ENCODE data around the gene WNT16. TPM values are rescaled to one million over a fixed set of nuclear protein-coding genes. Genes with fewer than 3 reads are reported as not detected.

Gene WNT16
- total RNA-seq, 1 experiment from 2014 or later = 0.39 TPM

DNA sequence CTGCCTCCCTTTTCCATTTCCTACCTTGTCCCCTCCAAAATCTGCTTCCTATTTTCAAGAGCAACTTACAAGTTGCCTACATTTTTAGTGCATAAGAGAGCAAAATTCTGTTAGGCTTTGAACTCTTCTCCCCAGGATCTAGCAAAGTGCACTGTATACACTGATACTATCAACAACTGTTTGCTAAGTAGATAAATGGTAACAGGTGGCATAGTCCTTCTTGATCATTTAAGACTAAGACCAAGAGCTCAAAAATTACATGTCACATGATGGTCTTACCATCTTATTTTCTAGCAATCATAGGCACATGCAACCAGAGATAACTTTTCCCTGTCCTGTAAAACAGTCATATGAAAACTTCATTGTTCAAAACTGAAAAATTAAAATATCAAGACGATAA, 51.1 kb downstream of the WNT16 start:
- intact Hi-C loops (cut with micrococcal nuclease; ENCODE audit: unreplicated experiment) (no loop called here), in situ Hi-C loops (cut with HindIII; ENCODE audit: low pct_unique_long_range_greater_than_20kb, low sequenced_read_pairs) (no loop called here)
- ChIA-PET POLR2A (interaction anchor here (1.3 kb wide), 1 partner anchor 10 kb away, joined by 4 read pairs; no protein-coding TSS in a partner anchor), CTCF (no interaction called here)
- no peak overlapping the region for H3K4me3 ChIP-seq (ENCODE audit: low read depth in 2 of 2, low read length in 2 of 2)
- no peaks in the 10 kb centered on the region for H3K27me3 ChIP-seq (ENCODE audit: control insufficient read depth, insufficient read depth, low read length)
- H3K36me3 ChIP-seq (ENCODE audit: control insufficient read depth, insufficient read depth, low read length) = peaks cover 9% of the 10 kb centered on the region; the same call in 1 of the 2 replicates
- BruUV-seq (replicated peaks) = no TSS peak
- ATAC-seq (no peak), DNase-seq (ENCODE audit: low read depth, low spot score) (no peak)
- H3K9me3 ChIP-seq (ENCODE audit: control insufficient read depth, insufficient read depth, low read depth, low read length) = no peaks in the 10 kb centered on the region
- no peak for TF ChIP-seq SIN3A (IDR thresholded peaks at IDR 0.05; ENCODE audit: borderline replicate concordance, insufficient read depth, low read depth, low read length)
- TF ChIP-seq, protein P1, sequence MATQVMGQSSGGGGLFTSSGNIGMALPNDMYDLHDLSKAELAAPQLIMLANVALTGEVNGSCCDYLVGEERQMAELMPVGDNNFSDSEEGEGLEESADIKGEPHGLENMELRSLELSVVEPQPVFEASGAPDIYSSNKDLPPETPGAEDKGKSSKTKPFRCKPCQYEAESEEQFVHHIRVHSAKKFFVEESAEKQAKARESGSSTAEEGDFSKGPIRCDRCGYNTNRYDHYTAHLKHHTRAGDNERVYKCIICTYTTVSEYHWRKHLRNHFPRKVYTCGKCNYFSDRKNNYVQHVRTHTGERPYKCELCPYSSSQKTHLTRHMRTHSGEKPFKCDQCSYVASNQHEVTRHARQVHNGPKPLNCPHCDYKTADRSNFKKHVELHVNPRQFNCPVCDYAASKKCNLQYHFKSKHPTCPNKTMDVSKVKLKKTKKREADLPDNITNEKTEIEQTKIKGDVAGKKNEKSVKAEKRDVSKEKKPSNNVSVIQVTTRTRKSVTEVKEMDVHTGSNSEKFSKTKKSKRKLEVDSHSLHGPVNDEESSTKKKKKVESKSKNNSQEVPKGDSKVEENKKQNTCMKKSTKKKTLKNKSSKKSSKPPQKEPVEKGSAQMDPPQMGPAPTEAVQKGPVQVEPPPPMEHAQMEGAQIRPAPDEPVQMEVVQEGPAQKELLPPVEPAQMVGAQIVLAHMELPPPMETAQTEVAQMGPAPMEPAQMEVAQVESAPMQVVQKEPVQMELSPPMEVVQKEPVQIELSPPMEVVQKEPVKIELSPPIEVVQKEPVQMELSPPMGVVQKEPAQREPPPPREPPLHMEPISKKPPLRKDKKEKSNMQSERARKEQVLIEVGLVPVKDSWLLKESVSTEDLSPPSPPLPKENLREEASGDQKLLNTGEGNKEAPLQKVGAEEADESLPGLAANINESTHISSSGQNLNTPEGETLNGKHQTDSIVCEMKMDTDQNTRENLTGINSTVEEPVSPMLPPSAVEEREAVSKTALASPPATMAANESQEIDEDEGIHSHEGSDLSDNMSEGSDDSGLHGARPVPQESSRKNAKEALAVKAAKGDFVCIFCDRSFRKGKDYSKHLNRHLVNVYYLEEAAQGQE (IDR thresholded peaks at IDR 0.05; ENCODE audit: insufficient read depth in 1 of 2, low read depth in 2 of 2, low read length in 1 of 2) = no peak
- TF ChIP-seq POLR2AphosphoS5 (IDR thresholded peaks at IDR 0.05; ENCODE audit: low read depth, low read length) = no peak
- TF ChIP-seq, protein P2, sequence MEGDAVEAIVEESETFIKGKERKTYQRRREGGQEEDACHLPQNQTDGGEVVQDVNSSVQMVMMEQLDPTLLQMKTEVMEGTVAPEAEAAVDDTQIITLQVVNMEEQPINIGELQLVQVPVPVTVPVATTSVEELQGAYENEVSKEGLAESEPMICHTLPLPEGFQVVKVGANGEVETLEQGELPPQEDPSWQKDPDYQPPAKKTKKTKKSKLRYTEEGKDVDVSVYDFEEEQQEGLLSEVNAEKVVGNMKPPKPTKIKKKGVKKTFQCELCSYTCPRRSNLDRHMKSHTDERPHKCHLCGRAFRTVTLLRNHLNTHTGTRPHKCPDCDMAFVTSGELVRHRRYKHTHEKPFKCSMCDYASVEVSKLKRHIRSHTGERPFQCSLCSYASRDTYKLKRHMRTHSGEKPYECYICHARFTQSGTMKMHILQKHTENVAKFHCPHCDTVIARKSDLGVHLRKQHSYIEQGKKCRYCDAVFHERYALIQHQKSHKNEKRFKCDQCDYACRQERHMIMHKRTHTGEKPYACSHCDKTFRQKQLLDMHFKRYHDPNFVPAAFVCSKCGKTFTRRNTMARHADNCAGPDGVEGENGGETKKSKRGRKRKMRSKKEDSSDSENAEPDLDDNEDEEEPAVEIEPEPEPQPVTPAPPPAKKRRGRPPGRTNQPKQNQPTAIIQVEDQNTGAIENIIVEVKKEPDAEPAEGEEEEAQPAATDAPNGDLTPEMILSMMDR (IDR thresholded peaks at IDR 0.05) = no peak
- no peak for TF ChIP-seq TCF7L2 (IDR thresholded peaks at IDR 0.05; ENCODE audit: low read depth, low read length)
- H3K4me1 ChIP-seq (ENCODE audit: control insufficient read depth, insufficient read depth, low read length) = no peaks in the 10 kb centered on the region
- no peak overlapping the region for H3K27ac ChIP-seq (ENCODE audit: low read length)

DNA sequence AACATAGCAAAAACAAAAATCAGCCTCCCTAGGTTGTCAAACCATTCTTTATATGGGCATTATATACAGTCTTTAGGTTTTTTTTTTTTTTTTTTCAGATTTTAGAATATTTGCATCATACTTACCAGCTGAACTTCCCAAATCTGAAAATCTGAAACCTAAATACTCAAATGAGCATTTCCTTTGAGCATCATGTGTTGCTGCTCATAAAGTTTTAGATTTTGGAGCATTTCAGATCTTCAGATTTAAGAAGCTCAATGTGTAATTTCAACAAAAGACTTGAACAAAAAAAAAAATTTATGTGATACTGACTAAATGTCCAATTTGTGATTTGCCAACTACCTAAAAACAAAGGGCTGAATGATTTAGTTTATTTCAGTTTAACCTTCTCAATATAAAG, 53.7 kb downstream of the WNT16 start:
- DNase-seq (ENCODE audit: low read depth, low spot score) (no peak), ATAC-seq (no peak)
- Histone ChIP-seq H3K36me3 (ENCODE audit: control insufficient read depth, insufficient read depth, low read length) (peaks cover 9% of the 10 kb centered on the region; the same call in 1 of the 2 replicates), H3K27ac (ENCODE audit: low read length) (no peak overlapping the region), H3K4me3 (ENCODE audit: low read depth in 2 of 2, low read length in 2 of 2) (no peak overlapping the region), H3K4me1 (ENCODE audit: control insufficient read depth, insufficient read depth, low read length) (peaks cover 5% of the 10 kb centered on the region; the same call in 1 of the 2 replicates), H3K9me3 (ENCODE audit: control insufficient read depth, insufficient read depth, low read depth, low read length) (no peaks in the 10 kb centered on the region), H3K27me3 (ENCODE audit: control insufficient read depth, insufficient read depth, low read length) (no peaks in the 10 kb centered on the region)
- no TSS peak for BruUV-seq (replicated peaks)
- intact Hi-C loops (cut with micrococcal nuclease; ENCODE audit: unreplicated experiment) (no loop called here), in situ Hi-C loops (cut with HindIII; ENCODE audit: low pct_unique_long_range_greater_than_20kb, low sequenced_read_pairs) (no loop called here)
- CTCF ChIA-PET = interaction anchor here (0.6 to 0.7 kb wide), 3 partner anchors 644 to 887 kb away, joined by 12 to 15 read pairs (median 13); no protein-coding TSS in a partner anchor
- POLR2A ChIA-PET = interaction anchor here (0.7 kb wide), 1 partner anchor 160 kb away, joined by 25 read pairs; no protein-coding TSS in a partner anchor
- TF ChIP-seq, protein P2 (IDR thresholded peaks at IDR 0.05) = no peak
- TF ChIP-seq TCF7L2 (IDR thresholded peaks at IDR 0.05; ENCODE audit: low read depth, low read length) (no peak), SIN3A (IDR thresholded peaks at IDR 0.05; ENCODE audit: borderline replicate concordance, insufficient read depth, low read depth, low read length) (no peak), POLR2AphosphoS5 (IDR thresholded peaks at IDR 0.05; ENCODE audit: low read depth, low read length) (no peak)
- TF ChIP-seq, protein P1 (IDR thresholded peaks at IDR 0.05; ENCODE audit: insufficient read depth in 1 of 2, low read depth in 2 of 2, low read length in 1 of 2) = no peak
